HK-2 (cell line): ENCODE measurements around the gene RPS6KA2.

Source experiments
- DNase-seq: peaks from one replicate; pipeline ENCODE4 v3.0.0-alpha.2; 2018; ENCODE audit not compliant: unreplicated experiment

RPS6KA2 gene

DNA sequence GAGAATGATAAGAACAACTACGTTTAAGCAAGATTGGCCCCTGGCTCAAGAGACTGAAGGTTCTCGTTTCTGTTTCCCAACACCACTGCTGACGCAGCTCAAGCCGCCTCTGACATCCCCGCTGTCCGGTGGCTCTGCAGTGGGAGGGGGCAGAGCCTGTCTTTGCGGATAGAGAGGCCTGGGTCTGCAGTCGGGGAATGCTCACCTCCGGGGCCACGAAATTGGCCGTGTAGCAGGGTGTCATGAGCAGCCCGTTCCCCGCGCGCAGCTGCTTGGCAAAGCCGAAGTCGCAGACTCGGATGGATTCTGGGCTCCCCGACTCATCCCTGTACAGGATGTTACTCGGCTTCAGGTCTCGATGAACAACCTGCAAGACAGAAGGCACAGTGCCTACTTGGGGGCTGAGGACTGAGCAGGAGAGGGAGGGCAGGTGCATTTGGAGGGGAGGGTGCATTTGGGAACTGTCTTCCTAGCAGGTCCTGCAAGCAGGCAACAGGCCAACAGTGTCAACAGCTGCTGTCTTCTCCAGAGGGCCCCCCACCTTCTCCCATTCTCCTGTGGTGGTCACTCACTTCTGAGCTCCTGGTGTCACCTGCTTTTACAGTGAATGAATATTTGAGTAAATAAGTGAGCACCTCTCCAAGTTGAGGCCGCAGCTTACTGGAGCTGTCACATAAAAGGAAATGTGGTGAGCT is 203.9 kb downstream of the RPS6KA2 start:
- no peak for DNase-seq

DNA sequence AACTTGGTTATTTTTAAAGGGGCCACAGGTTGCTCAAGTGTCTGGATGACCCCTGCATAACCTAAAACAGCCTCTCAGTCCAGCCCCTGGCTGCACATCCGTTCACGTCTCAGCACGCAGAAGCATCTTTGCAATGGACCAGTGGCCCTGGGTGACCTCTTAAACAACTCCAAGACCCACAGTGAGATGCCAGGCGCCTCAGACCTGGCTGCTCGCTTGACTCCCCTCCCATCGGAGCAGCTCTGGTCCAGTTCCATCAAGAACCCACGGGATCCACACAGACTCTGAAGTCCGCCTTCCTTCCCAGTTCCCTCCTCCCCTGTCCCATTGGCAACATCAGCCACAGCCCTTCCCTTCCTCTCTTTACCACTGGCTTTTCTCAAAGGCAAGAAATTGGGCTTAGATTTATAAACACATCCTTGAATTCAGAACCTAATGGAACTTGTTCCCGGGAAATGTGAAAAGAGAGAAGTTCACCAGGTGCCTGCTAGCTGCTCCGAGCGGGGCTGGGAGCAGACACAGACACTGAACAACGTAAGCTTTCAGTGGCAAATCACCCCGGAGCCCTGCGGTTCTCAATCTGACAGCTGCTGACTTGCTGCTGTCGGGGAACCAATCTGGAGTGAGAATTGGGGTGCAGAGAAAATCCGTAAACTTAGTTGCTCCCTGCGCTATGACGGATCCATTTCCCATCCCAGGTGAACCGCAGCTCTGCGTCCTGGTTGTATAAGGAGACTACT is 204.7 kb downstream of the RPS6KA2 start:
- no peak for DNase-seq

GRCh38 chr6:166420351-166420750 is 206.7 kb downstream of the RPS6KA2 start:
- no peak for DNase-seq

GRCh38 chr6:166419717-166420116 is 207.3 kb downstream of the RPS6KA2 start:
- no peak for DNase-seq

- peak; percentile 22 for DNase-seq
Observed at GRCh38 chr6:166419286-166419685, 207.8 kb downstream of the RPS6KA2 start.

- DNase-seq, result no peak
Observed at GRCh38 chr6:166418691-166419143, 208.3 kb downstream of the RPS6KA2 start.

DNA sequence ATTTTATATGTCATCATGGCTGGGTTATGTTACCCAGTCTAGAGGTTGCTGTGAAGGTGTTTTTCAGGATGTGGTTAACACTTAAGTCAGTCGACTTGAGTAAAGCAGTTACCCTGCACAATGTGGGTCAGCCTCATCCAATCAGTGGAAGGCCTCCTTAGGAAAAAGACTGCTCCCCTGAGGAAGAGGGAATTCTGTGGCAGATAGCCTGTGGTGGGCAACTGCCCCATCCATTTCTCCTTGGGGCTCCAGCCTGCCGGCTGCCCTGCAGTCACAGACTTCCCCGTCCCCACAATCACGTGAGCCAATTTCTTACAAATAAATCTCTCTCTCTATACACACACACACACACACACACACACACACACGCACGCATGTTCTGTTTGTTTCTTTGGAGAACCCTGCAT is 209.8 kb downstream of the RPS6KA2 start:
- no peak for DNase-seq

DNA sequence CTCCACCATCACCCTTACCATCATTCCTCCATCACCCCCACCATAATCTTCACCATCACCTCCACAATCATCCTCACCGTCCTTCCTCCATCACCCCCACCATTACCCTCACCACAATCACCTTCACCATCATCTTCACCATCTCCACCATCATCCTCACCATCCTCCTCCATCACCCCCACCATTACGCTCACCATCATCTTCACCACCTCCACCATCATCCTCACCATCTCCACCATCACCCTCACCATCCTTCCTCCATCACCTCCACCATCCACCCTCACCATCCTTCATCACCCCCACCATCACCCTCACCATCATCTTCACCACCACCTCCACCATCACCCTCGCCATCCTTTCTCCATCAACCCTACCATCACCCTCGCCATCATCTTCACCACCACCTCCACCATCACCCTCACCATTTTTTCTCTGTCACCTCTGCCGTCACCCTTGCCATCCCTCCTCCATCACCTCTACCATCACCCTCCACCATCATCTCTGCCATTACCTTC is 211.2 kb downstream of the RPS6KA2 start:
- DNase-seq, result no peak

- DNase-seq, result no peak
Observed at GRCh38 chr6:166415306-166415705, 211.7 kb downstream of the RPS6KA2 start.

GRCh38 chr6:166413491-166413951 is 213.5 kb downstream of the RPS6KA2 start:
- no peak for DNase-seq

- DNase-seq, result no peak
Observed at GRCh38 chr6:166412911-166413384, 214.1 kb downstream of the RPS6KA2 start.

GRCh38 chr6:166412156-166412910 is 214.7 kb downstream of the RPS6KA2 start:
- no peak for DNase-seq

DNA sequence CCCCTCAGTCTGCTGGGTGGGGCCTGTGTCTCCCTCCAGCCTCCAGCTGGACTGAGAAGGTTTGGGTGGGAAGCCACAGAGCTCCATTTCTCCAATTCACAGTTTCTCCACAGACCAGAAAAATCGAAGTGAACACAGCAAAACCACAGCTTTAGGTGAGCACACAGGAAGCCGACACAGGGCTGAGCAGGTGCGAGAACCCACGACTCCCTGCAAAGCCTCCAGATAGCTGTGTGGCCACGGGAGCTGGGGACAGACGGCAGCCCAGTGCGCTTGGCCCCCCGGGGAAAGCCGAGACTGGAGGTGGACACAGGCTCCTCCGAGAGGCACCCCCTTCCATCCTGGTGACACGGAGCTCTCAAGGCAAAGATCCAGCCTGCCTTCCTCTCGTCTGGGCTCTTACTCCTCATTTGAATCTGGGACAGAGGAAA is 215.3 kb downstream of the RPS6KA2 start:
- no peak for DNase-seq

DNA sequence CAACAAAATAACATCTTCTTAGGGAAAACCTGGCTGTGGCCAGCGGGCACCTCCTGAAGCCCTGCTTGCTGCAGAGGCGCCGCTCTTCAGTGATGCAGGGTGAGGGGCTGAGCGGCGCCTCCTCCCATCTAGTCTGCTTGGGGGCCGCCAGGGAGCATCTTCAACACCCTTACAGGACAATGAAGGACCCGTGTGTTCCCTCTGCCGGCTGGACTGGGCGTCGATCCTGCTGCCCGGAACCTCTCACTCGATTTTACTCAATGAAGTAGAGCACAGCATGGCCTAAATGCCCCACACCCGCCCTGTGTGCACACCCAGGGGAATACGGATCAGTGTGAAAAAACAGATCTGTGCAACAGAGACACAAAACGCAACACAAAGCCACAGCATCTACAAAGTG is 215.8 kb downstream of the RPS6KA2 start:
- no peak for DNase-seq

- no peak for DNase-seq
Observed at GRCh38 chr6:166410426-166410935, 216.6 kb downstream of the RPS6KA2 start.

DNA sequence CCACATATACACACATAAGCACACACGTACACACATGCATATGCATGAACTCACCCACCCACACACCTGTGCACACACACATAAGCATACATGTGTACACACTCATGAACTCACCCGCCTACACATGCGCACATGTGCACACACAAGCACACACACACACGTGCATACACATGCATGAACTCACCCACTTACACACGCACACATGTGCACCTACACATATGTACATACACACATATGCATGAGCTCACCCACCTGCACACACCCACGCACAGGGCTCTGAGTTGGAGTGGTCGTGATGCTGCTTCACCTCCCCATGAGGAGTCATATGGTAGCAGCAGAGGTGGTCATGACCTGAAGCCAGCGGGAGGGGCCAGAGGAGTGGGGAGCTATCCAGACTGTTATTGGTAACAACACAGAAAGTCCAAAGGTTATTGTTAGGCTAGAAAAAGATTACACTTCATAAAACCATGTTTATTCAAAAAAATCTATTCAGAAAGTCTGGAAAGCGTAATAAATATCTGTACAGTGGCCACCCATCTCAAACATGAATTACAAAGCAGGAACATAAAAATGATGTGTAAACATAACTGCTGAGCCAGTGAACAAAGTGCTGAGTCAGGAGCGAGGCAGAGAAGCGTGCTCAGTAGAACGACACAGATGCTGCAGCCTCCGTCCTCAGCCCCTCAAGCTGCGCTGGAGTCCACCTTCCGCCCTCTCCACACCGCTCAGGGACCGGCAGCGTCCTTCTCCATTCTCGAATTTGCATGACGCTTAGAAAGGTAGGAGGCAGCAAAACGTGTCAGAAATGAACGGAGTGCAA is 217.9 kb downstream of the RPS6KA2 start:
- no peak for DNase-seq

DNA sequence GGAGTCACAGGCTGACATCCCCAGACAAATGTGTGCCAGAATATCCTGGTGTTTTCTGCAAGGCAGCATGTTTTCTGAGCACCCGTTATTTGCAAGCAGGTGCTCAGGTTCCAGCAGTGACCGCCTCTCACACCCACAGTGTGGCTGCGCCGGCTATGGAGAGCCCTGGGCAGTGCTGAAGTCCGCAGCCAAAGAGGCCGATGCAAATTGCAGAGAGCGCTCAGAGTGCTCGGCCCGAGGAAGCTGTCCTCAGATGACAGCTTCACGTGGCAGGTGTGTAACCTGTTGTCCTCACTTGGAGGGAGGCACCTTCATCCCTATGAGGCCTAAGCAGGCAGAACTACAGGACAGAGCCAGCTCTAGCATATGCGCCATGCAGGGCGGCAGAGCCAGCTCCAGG is 220.9 kb downstream of the RPS6KA2 start:
- no peak for DNase-seq

GRCh38 chr6:166405386-166405785 is 221.7 kb downstream of the RPS6KA2 start:
- DNase-seq, result no peak

GRCh38 chr6:166402582-166403277 is 224.3 kb downstream of the RPS6KA2 start:
- DNase-seq, result no peak

DNA sequence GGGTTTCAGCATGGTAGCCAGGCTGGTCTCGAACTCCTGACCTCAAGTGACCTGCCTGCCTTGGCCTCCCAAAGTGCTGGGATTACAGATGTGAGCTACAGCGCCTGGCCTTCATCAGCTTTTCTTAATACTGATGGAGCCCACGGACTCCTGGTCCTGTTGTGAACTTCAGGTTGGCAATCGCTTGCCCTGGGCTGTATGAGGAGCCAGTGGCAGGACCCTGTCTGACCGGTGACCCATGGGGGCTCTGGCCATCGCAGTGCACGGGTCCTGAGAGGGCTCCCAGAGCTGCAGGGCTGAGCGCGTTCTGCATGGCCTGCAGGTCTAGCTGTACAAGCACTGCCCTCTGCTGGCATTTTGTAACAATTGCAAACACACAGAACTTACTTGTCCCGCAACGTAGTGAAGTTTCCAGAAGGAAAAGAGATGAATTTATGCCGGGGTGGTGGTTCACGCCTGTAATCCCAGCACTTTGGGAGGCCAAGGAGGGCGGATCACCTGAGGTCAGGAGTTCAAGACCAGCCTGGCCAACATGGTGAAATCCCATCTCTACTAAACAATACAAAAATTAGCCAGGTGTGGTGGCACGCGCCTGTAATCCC is 226.3 kb downstream of the RPS6KA2 start:
- peak; percentile 38 for DNase-seq
